Endothelial cell of umbilical vein (primary cell): Measurements from ENCODE around the gene NDUFS6. TPM values are rescaled to one million over a fixed set of nuclear protein-coding genes. Genes with fewer than 3 reads are reported as not detected.

Source experiments
- BruUV-seq: library from RNA; stranded (reverse); fragments of 400-500 nt; replicated peaks from 2 replicates; lab custom pipeline; 2021; lab: Mats Ljungman, UMichigan
- CTCF ChIA-PET: fragments of 300-600, 350-600 bp; sonication (Branson Sonifier 250); formaldehyde crosslinking; loops from one replicate; lab custom pipeline; 2021; ENCODE audit warnings: antibody characterized with exemption, inconsistent platforms; lab: Charles Lee
- POLR2A ChIA-PET: fragments of 300-600, 350-600 bp; sonication (Branson Sonifier 250); formaldehyde crosslinking; loops from one replicate; lab custom pipeline; 2021; ENCODE audit warnings: antibody characterized with exemption, inconsistent platforms; lab: Charles Lee
- DNase-seq: peaks from one replicate; pipeline ENCODE4 v3.0.0-alpha.2; 2011; ENCODE audit warnings: low read depth, low spot score
- FAIRE-seq: peaks from 2 replicates; lab custom pipeline; 2011; peaks lifted over from hg19 to GRCh38; lab: Jason Lieb, UNC
- H2AFZ ChIP-seq: 2 replicates; pipeline ENCODE4 v1.6.0; 2012; ENCODE audit warnings: low read depth, low read length, control low read depth, inconsistent platforms
- H3K27ac ChIP-seq: 2 replicates; pipeline ENCODE4 v1.5.1; 2011; ENCODE audit warnings: low read depth, mild to moderate bottlenecking, control low read depth, low read length, moderate library complexity; ENCODE audit not compliant: insufficient read depth
- H3K27me3 ChIP-seq, 2 experiments: 2 replicates each; pipeline versions ENCODE4 v1.6.0 to v1.6.1; 2011; ENCODE audit warnings: low read length in 2 of 2, mixed read lengths in 1 of 2; ENCODE audit not compliant: control insufficient read depth in 2 of 2, insufficient read depth in 2 of 2
- H3K36me3 ChIP-seq, 2 experiments: 2 replicates in 1 of 2; 3 replicates in 1 of 2; pipeline ENCODE4 v1.5.1; 2011; ENCODE audit warnings: low read length in 2 of 2, mild to moderate bottlenecking in 1 of 2, moderate library complexity in 1 of 2; ENCODE audit not compliant: control insufficient read depth in 2 of 2, insufficient read depth in 2 of 2; ENCODE audit errors: extremely low read depth in 1 of 2
- H3K4me1 ChIP-seq: 3 replicates; pipeline ENCODE4 v1.5.1; 2011; ENCODE audit warnings: mild to moderate bottlenecking, low read length; ENCODE audit not compliant: control insufficient read depth, insufficient read depth; ENCODE audit errors: extremely low read depth
- H3K4me2 ChIP-seq: 2 replicates; pipeline ENCODE4 v1.6.1; 2011; ENCODE audit warnings: low read length, control low read depth, mixed read lengths; ENCODE audit not compliant: insufficient read depth
- H3K4me3 ChIP-seq, 3 experiments: fragments of 200-600 bp in 1 of 3; sonication (generic), shearing (Covaris generic) in 1 of 3; replicated peaks in 1 of 3; 2 replicates each; pipeline ENCODE4 v1.5.1; 2011 to 2016; ENCODE audit warnings: control low read depth in 3 of 3, low read length in 3 of 3, mild to moderate bottlenecking in 2 of 3, inconsistent platforms in 1 of 3, low read depth in 1 of 3, moderate library complexity in 1 of 3; ENCODE audit not compliant: insufficient read depth in 1 of 3
- H3K79me2 ChIP-seq: 2 replicates; pipeline ENCODE4 v1.6.0; 2012; ENCODE audit warnings: low read length, inconsistent platforms; ENCODE audit not compliant: control insufficient read depth, insufficient read depth
- H3K9ac ChIP-seq: replicated peaks from 2 replicates; pipeline ENCODE3; 2011; ENCODE audit warnings: low read length, control low read depth; ENCODE audit not compliant: insufficient read depth; ENCODE audit errors: extremely low read depth
- H3K9me1 ChIP-seq: replicated peaks from 3 replicates; pipeline ENCODE4 v1.6.0; 2011; ENCODE audit warnings: mild to moderate bottlenecking, low read length; ENCODE audit not compliant: control insufficient read depth, insufficient read depth; ENCODE audit errors: extremely low read depth
- H3K9me3 ChIP-seq: replicated peaks from 2 replicates; pipeline ENCODE4 v1.5.1; 2012; ENCODE audit warnings: low read length, inconsistent platforms; ENCODE audit not compliant: control insufficient read depth, insufficient read depth
- H4K20me1 ChIP-seq: replicated peaks from 2 replicates; pipeline ENCODE3; 2011; ENCODE audit warnings: mild to moderate bottlenecking, low read length; ENCODE audit not compliant: control insufficient read depth, insufficient read depth; ENCODE audit errors: extremely low read depth
- CTCF ChIP-seq, 2 donors: IDR thresholded peaks; 1 replicate in 1 of 2; 2 replicates in 1 of 2; pipeline ENCODE4 v1.5.1; 2011; ENCODE audit warnings: low read length in 2 of 2, mild to moderate bottlenecking in 2 of 2, moderate library complexity in 2 of 2, control low read depth in 1 of 2, inconsistent platforms in 1 of 2, low read depth in 1 of 2; ENCODE audit not compliant: insufficient read depth in 1 of 2; ENCODE audit errors: extremely low read depth in 1 of 2
- EZH2 ChIP-seq: IDR thresholded peaks from 2 replicates; pipeline ENCODE4 v1.6.1; 2012; ENCODE audit warnings: borderline replicate concordance, low read depth, mild to moderate bottlenecking, moderate library complexity, low read length, inconsistent platforms; ENCODE audit not compliant: severe bottlenecking
- FOS ChIP-seq: IDR thresholded peaks from 2 replicates; pipeline ENCODE4 v1.6.1; 2011; ENCODE audit warnings: mild to moderate bottlenecking, low read length, moderate library complexity, borderline replicate concordance; ENCODE audit not compliant: insufficient read depth
- GATA2 ChIP-seq: IDR thresholded peaks from 2 replicates; pipeline ENCODE4 v1.7.0; 2011; ENCODE audit warnings: low read depth, mild to moderate bottlenecking, moderate library complexity, mixed read lengths, low read length; ENCODE audit not compliant: insufficient read length, insufficient read depth
- JUN ChIP-seq: IDR thresholded peaks from 2 replicates; pipeline ENCODE4 v1.6.1; 2011; ENCODE audit warnings: borderline replicate concordance, low read depth; ENCODE audit not compliant: insufficient read length, insufficient read depth
- MYC ChIP-seq: IDR thresholded peaks from one replicate; pipeline ENCODE4 v1.6.1; 2011; ENCODE audit warnings: mild to moderate bottlenecking, low read depth, low read length
- POLR2AphosphoS5 ChIP-seq: IDR thresholded peaks from 2 replicates; pipeline ENCODE4 v1.6.1; 2012; ENCODE audit warnings: low read depth, mild to moderate bottlenecking, control low read depth, low read length, moderate library complexity; ENCODE audit not compliant: insufficient read depth
- dilution Hi-C: fragments of 300-500 bp; cut with MboI; formaldehyde crosslinking; loops from one replicate; pipeline ENCODE4 v1.15.0; 2019; ENCODE audit warnings: low sequenced_read_pairs; ENCODE audit not compliant: extremely low pct_ligation_motif_present
- intact Hi-C: fragments of 100-400 bp; cut with micrococcal nuclease; formaldehyde crosslinking; loops from one replicate; pipeline ENCODE4 v1.10.0; 2022
- polyA plus RNA-seq, 4 experiments: library from polyadenylated mRNA; depleted of rRNA in 3 of 4; stranded (reverse) in 3 of 4; unstranded in 1 of 4; fragments of >200 nt; gene quantifications; 2 replicates each; pipeline versions ENCODE4 v1.2.1 to v1.2.3, GENCODE V29; 2011 to 2012; ENCODE audit warnings: missing spikeins in 1 of 4
- total RNA-seq: library from RNA; stranded (reverse); gene quantifications from 2 replicates; pipeline ENCODE4 v1.2.3, GENCODE V29; 2021

NDUFS6 gene
- total and polyA plus RNA-seq, 2 donors (not counting 3 experiments of a cell fraction or from before 2014, with no cell fraction given), result 42.5 to 127 TPM

- ChIA-PET POLR2A (no interaction called here), CTCF (no interaction called here)
- no peaks in the 10 kb centered on the region for H3K9me1 ChIP-seq
- H3K79me2 ChIP-seq, result peaks cover 10% of the 10 kb centered on the region
- H3K4me1 ChIP-seq, result no peaks in the 10 kb centered on the region
- intact Hi-C loops (no loop called here), dilution Hi-C loops (no loop called here)
- no peak for FAIRE-seq
- no peak overlapping the region for H3K4me2 ChIP-seq
- H4K20me1 ChIP-seq, result no peaks in the 10 kb centered on the region
- no peak overlapping the region for H3K9ac ChIP-seq
- H3K9me3 ChIP-seq, result no peaks in the 10 kb centered on the region
- H3K27ac ChIP-seq, result no peak overlapping the region
- no TSS peak for BruUV-seq
- H2AFZ ChIP-seq, result no peak overlapping the region
- H3K27me3 ChIP-seq, result no peaks in the 10 kb centered on the region
- DNase-seq, result no peak
- peaks cover 18 to 33% of the 10 kb centered on the region in 2 experiments for H3K36me3 ChIP-seq
- TF ChIP-seq CTCF (IDR thresholded peaks at IDR 0.05; ENCODE audit: extremely low read depth in 1 of 2, insufficient read depth in 1 of 2, low read depth in 1 of 2, low read length in 2 of 2) (no peak), MYC (no peak), JUN (no peak), EZH2 (no peak), GATA2 (no peak), FOS (no peak), POLR2AphosphoS5 (no peak)
- H3K4me3 ChIP-seq, result no peak overlapping the region
Measured at GRCh38 chr5:1815071-1815786, 14.0 kb downstream of the NDUFS6 start.
